GM13976 (cell line): Measurements from ENCODE around the gene LYRM2.

ENCODE experiments used
- DNase-seq: peaks from one replicate; pipeline ENCODE4 v3.0.0; 2012; ENCODE audit warnings: low spot score
- CTCF ChIP-seq: IDR thresholded peaks from 2 replicates; pipeline ENCODE4 v1.5.1; 2012; ENCODE audit warnings: borderline replicate concordance, mild to moderate bottlenecking; ENCODE audit not compliant: insufficient read depth; ENCODE audit errors: extremely low read depth, missing control alignments, control extremely low read depth
- in situ Hi-C: fragments of 300-500 bp; cut with MboI; formaldehyde crosslinking; loops from one replicate; pipeline ENCODE4 v1.12.0; 2022; ENCODE audit warnings: low sequenced_read_pairs, mixed read lengths, inconsistent platforms; ENCODE audit not compliant: unreplicated experiment

LYRM2 gene

DNA sequence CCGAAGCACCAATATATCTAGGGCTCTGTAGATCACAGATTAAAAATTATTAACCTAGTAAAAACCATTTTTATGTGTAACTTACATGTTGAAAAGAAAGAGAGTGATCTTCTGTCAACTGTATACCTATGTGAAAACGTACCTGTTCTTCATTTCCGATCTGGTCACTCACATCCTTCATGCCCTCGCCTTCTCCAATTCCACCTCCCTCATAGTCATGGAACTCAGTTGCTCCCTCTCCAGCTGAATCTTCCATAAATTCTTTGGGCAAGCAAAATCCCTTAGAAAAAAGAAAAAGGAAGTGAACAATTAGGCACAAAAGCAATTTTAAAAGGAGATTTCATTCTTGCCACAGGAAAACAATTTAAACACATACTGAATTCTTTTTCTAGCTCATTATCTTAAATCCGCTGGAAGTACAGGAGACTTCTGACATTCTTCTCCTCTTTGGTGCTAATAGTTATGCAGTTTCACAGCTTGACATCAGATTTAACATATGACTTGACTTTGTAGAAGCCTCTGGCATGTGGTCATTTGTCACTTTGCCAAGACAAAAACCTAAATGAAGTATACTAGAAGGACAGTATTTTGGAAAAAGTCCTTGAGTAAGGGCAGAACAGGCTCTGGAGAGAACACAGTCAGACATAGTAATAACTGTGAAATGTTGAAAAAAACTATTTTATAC lies 29.5 kb upstream of the LYRM2 start:
- no peak for TF ChIP-seq CTCF
- in situ Hi-C loops, result no loop called here
- no peak for DNase-seq

DNA sequence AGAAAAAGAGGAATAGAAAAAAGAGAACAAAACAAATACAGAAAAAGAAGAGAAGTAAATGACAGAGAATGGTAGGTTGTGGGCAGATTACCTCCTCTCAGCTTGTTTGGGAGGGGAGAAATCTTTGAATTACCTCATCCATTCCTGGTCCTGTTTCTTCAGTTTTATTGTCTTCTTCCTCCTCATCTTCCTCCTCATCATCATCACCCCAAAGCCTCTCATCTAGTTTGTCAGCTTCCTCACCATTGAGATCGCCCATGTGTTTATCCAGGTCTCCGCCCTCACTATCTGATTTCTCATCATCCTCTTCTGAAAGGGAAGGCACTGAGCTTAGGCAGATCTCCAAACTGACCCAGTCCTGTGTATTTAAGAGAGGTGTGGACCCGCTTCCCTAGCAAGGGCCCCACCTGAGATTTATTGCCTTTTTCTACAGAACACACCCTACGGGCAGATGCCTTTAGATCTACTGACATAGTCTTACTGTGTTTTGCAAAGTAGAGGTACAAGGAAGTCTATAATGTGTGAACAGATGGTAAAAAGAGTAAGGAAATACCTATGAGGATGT lies 24.2 kb upstream of the LYRM2 start:
- in situ Hi-C loops, result no loop called here
- TF ChIP-seq CTCF, result no peak
- no peak for DNase-seq

DNA sequence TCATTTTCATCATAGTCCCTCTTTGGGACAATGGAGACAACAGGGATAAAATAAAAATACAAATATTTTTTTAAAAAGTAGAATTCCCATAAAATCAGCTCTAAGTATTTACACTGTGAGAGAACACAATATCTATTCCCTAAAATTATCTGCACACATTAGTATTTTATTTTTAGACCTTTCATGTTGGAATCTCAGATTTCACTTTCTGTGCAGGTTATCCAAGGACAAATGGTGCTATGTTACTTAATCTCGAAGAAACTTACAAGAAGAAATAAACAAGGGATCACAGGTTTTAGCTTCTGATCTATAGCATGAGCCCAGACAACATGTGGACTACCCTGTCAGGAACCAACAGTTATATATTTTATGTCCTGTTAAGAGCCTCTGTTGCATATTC lies 23.0 kb upstream of the LYRM2 start:
- no peak for TF ChIP-seq CTCF
- DNase-seq, result no peak
- in situ Hi-C loops, result no loop called here

GRCh38 chr6:89660981-89661380 lies 22.4 kb upstream of the LYRM2 start:
- DNase-seq, result no peak
- no peak for TF ChIP-seq CTCF
- in situ Hi-C loops, result no loop called here

DNA sequence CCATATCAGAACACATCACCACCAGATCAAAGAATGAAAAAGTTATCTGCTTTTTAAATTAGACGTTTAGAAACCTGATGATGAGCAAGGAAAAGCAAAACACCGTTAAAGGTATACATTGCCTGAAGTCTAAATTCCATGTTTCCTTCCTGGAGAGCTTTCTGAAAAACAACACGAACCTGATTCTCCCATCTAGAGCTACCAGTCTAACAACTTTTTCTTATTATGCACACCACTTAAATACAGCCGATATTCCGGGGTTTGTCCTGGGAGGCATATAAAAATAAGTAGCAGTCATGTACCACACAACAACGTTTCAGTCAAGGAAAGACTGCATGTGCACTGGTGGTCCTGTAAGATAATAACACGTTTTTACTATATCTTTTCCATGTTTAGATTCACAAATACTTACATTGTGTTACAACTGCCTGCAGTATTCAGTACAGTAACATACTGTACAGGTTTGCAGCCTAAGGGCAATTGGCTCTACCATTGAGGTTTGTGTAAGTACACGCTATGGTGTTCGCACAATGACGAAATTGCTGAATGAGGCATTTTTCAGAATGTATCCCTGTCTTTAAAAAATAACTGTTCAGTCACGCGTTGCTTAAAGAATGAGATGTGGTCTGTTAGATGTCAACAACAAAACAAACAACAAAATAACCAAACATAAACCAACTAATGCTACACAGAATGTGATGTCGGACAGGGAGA lies 19.1 kb upstream of the LYRM2 start:
- in situ Hi-C loops, result no loop called here
- DNase-seq, result no peak
- TF ChIP-seq CTCF, result no peak

- DNase-seq, result no peak
- TF ChIP-seq CTCF, result no peak
- in situ Hi-C loops, result no loop called here
Measured at GRCh38 chr6:89655122-89655521, 16.6 kb upstream of the LYRM2 start.
